ENCODE data around the gene EMX1. TPM values are rescaled to one million over a fixed set of nuclear protein-coding genes. Genes with fewer than 3 reads are reported as not detected.
"Not testable (repeated sequence)": the region's sequence is repeated elsewhere in the genome, so short reads cannot be mapped to it uniquely, and the experiment has no call there.

EMX1 gene
- total RNA-seq, 2 donors from 2014 or later, result not detected

- H3K9me3 ChIP-seq (ENCODE audit: control insufficient read depth, low read length, poor library complexity, severe bottlenecking), result no peaks in the 10 kb centered on the region
- DNase-seq, result no peak
- H3K4me3 Mint-ChIP-seq, result no peak overlapping the region
- H3K27me3 Mint-ChIP-seq, result peaks cover 82% of the 10 kb centered on the region
- H3K4me1 Mint-ChIP-seq, result peaks cover 11% of the 10 kb centered on the region
- ATAC-seq, result peak; percentile 61
- H3K36me3 Mint-ChIP-seq (ENCODE audit: low read depth), result peaks cover 5% of the 10 kb centered on the region
- no peak overlapping the region for H3K27ac Mint-ChIP-seq
Observed at GRCh38 chr2:72893594-72894319, 23.6 kb upstream of the EMX1 start.

GRCh38 chr2:72894514-72894913 is 22.8 kb upstream of the EMX1 start:
- no peak for ATAC-seq
- H3K9me3 ChIP-seq (ENCODE audit: control insufficient read depth, low read length, poor library complexity, severe bottlenecking), result no peaks in the 10 kb centered on the region
- H3K4me1 Mint-ChIP-seq, result peaks cover 9% of the 10 kb centered on the region
- H3K27ac Mint-ChIP-seq, result no peak overlapping the region
- H3K27me3 Mint-ChIP-seq, result peaks cover 84% of the 10 kb centered on the region
- no peak for DNase-seq
- peaks cover 5% of the 10 kb centered on the region for H3K36me3 Mint-ChIP-seq (ENCODE audit: low read depth)
- no peak overlapping the region for H3K4me3 Mint-ChIP-seq

- ATAC-seq, result no peak
- peaks cover 84% of the 10 kb centered on the region for H3K27me3 Mint-ChIP-seq
- peaks cover 4% of the 10 kb centered on the region for H3K36me3 Mint-ChIP-seq (ENCODE audit: low read depth)
- H3K4me3 Mint-ChIP-seq, result no peak overlapping the region
- DNase-seq, result no peak
- no peaks in the 10 kb centered on the region for H3K9me3 ChIP-seq (ENCODE audit: control insufficient read depth, low read length, poor library complexity, severe bottlenecking)
- H3K4me1 Mint-ChIP-seq, result peaks cover 6% of the 10 kb centered on the region
- no peak overlapping the region for H3K27ac Mint-ChIP-seq
Observed at GRCh38 chr2:72895154-72895553, 22.2 kb upstream of the EMX1 start.

GRCh38 chr2:72895759-72896281 is 21.5 kb upstream of the EMX1 start:
- no peaks in the 10 kb centered on the region for H3K9me3 ChIP-seq (ENCODE audit: control insufficient read depth, low read length, poor library complexity, severe bottlenecking)
- H3K4me1 Mint-ChIP-seq, result peaks cover 6% of the 10 kb centered on the region
- no peak overlapping the region for H3K4me3 Mint-ChIP-seq
- no peak for ATAC-seq
- H3K36me3 Mint-ChIP-seq (ENCODE audit: low read depth), result peaks cover 7% of the 10 kb centered on the region
- no peak overlapping the region for H3K27ac Mint-ChIP-seq
- no peak for DNase-seq
- H3K27me3 Mint-ChIP-seq, result peaks cover 84% of the 10 kb centered on the region

GRCh38 chr2:72896446-72896845 is 20.9 kb upstream of the EMX1 start:
- peaks cover 10% of the 10 kb centered on the region for H3K36me3 Mint-ChIP-seq (ENCODE audit: low read depth)
- H3K9me3 ChIP-seq (ENCODE audit: control insufficient read depth, low read length, poor library complexity, severe bottlenecking), result no peaks in the 10 kb centered on the region
- DNase-seq (no peak), ATAC-seq (no peak)
- H3K27ac Mint-ChIP-seq, result no peak overlapping the region
- H3K27me3 Mint-ChIP-seq, result peaks cover 84% of the 10 kb centered on the region
- no peak overlapping the region for H3K4me3 Mint-ChIP-seq
- peaks cover 6% of the 10 kb centered on the region for H3K4me1 Mint-ChIP-seq

- DNase-seq, result no peak
- H3K9me3 ChIP-seq (ENCODE audit: control insufficient read depth, low read length, poor library complexity, severe bottlenecking), result no peaks in the 10 kb centered on the region
- Mint-ChIP-seq H3K36me3 (ENCODE audit: low read depth) (peaks cover 11% of the 10 kb centered on the region), H3K27ac (no peak overlapping the region), H3K4me1 (peaks cover 6% of the 10 kb centered on the region), H3K27me3 (peaks cover 81% of the 10 kb centered on the region), H3K4me3 (no peak overlapping the region)
- ATAC-seq, result no peak
Observed at GRCh38 chr2:72897785-72898584, 19.3 kb upstream of the EMX1 start.

- Mint-ChIP-seq H3K27ac (no peak overlapping the region), H3K27me3 (peaks cover 83% of the 10 kb centered on the region), H3K4me3 (no peak overlapping the region), H3K4me1 (peaks cover 6% of the 10 kb centered on the region), H3K36me3 (ENCODE audit: low read depth) (peaks cover 12% of the 10 kb centered on the region)
- no peaks in the 10 kb centered on the region for H3K9me3 ChIP-seq (ENCODE audit: control insufficient read depth, low read length, poor library complexity, severe bottlenecking)
- DNase-seq (no peak), ATAC-seq (no peak)
Observed at GRCh38 chr2:72898585-72898906, 18.8 kb upstream of the EMX1 start.

GRCh38 chr2:72900191-72900825 is 17.0 kb upstream of the EMX1 start:
- peaks cover 5% of the 10 kb centered on the region for H3K4me1 Mint-ChIP-seq

GRCh38 chr2:72901426-72901825 is 15.9 kb upstream of the EMX1 start:
- no peaks in the 10 kb centered on the region for H3K9me3 ChIP-seq (ENCODE audit: control insufficient read depth, low read length, poor library complexity, severe bottlenecking)
- Mint-ChIP-seq H3K4me3 (no peak overlapping the region), H3K36me3 (ENCODE audit: low read depth) (peaks cover 13% of the 10 kb centered on the region), H3K27me3 (peaks cover 67% of the 10 kb centered on the region), H3K4me1 (no peaks in the 10 kb centered on the region), H3K27ac (no peak overlapping the region)
- no peak for DNase-seq
- ATAC-seq, result no peak

More at GRCh38 chr2:72900191-72900825, 17.0 kb upstream of the EMX1 start:
- no peaks in the 10 kb centered on the region for H3K9me3 ChIP-seq (ENCODE audit: control insufficient read depth, low read length, poor library complexity, severe bottlenecking)
- peaks cover 13% of the 10 kb centered on the region for H3K36me3 Mint-ChIP-seq (ENCODE audit: low read depth)
- DNase-seq (no peak), ATAC-seq (no peak)
- no peak overlapping the region for H3K27ac Mint-ChIP-seq
- no peak overlapping the region for H3K4me3 Mint-ChIP-seq
- peaks cover 69% of the 10 kb centered on the region for H3K27me3 Mint-ChIP-seq

GRCh38 chr2:72907369-72907768 is 9.9 kb upstream of the EMX1 start:
- H3K36me3 Mint-ChIP-seq (ENCODE audit: low read depth), result peaks cover 14% of the 10 kb centered on the region

GRCh38 chr2:72908741-72909140 is 8.6 kb upstream of the EMX1 start:
- Mint-ChIP-seq H3K36me3 (ENCODE audit: low read depth) (peaks cover 12% of the 10 kb centered on the region), H3K27ac (no peak overlapping the region), H3K4me1 (peaks cover 3% of the 10 kb centered on the region), H3K4me3 (no peak overlapping the region), H3K27me3 (peaks cover 78% of the 10 kb centered on the region)
- ATAC-seq (no peak), DNase-seq (no peak)
- H3K9me3 ChIP-seq (ENCODE audit: control insufficient read depth, low read length, poor library complexity, severe bottlenecking), result no peaks in the 10 kb centered on the region

More at GRCh38 chr2:72907369-72907768, 9.9 kb upstream of the EMX1 start:
- H3K27ac Mint-ChIP-seq; H3K9me3 ChIP-seq (ENCODE audit: control insufficient read depth, low read length, poor library complexity, severe bottlenecking); DNase-seq; H3K4me3 Mint-ChIP-seq; ATAC-seq; H3K4me1 Mint-ChIP-seq: not testable (repeated sequence)
- H3K27me3 Mint-ChIP-seq, result peaks cover 77% of the 10 kb centered on the region

GRCh38 chr2:72911256-72911655 is 6.1 kb upstream of the EMX1 start:
- no peak for ATAC-seq
- H3K4me3 Mint-ChIP-seq, result no peak overlapping the region
- no peak overlapping the region for H3K27ac Mint-ChIP-seq
- H3K36me3 Mint-ChIP-seq (ENCODE audit: low read depth), result peaks cover 11% of the 10 kb centered on the region
- no peak for DNase-seq
- peaks cover 3% of the 10 kb centered on the region for H3K9me3 ChIP-seq (ENCODE audit: control insufficient read depth, low read length, poor library complexity, severe bottlenecking)
- peaks cover 89% of the 10 kb centered on the region for H3K27me3 Mint-ChIP-seq
- peaks cover 19% of the 10 kb centered on the region for H3K4me1 Mint-ChIP-seq

GRCh38 chr2:72913486-72914205 is 3.7 kb upstream of the EMX1 start:
- no peak for ATAC-seq
- peaks cover 11% of the 10 kb centered on the region for H3K36me3 Mint-ChIP-seq (ENCODE audit: low read depth)
- H3K4me1 Mint-ChIP-seq, result peaks cover 28% of the 10 kb centered on the region
- DNase-seq, result no peak
- H3K4me3 Mint-ChIP-seq, result no peak overlapping the region
- peaks cover 79% of the 10 kb centered on the region for H3K27me3 Mint-ChIP-seq
- H3K27ac Mint-ChIP-seq, result no peak overlapping the region
- H3K9me3 ChIP-seq (ENCODE audit: control insufficient read depth, low read length, poor library complexity, severe bottlenecking), result peaks cover 3% of the 10 kb centered on the region

All from T-helper 17 cell (primary cell).